Activated T-helper 1 cell treated with Interleukin-2 at 50 U/mL for 16 hours (primary cell): ENCODE data around the gene LATS2.

ENCODE experiments used
- DNase-seq: peaks from one replicate; pipeline ENCODE4 v3.0.0-alpha.2; 2020; ENCODE audit warnings: low read depth

The LATS2 gene

DNA sequence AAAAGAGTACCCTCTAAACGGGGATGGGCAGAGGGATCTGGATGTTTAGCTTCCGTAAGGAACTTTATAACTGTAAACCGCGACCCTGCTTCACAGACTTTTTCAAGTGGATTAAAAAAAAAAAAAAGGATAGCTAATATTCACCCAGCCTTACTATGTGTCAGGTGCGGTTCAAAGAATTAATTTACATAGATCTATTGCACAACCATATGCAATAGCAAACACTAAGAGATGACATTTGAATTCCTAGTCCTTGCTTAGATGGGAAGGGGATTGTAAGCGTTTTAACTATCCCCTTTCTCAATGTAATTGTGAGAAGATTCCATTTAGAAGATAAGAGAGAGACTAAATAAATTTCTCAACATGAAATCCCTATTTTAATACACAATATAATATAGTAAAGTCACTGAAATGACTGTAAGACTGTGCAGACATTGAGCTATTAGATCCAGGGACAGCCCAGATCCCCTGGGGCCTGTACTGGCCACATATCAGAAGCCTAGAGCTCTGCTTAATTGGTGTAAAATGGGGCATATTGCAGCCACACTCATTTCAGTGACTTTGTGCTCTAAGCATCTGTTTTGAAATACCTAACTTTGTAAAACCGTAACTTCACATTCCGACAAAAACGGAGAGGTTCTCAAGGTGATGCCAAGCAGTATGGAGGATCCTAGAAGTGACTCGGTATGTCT, 13.6 kb downstream of the LATS2 start:
- DNase-seq, result no peak

DNA sequence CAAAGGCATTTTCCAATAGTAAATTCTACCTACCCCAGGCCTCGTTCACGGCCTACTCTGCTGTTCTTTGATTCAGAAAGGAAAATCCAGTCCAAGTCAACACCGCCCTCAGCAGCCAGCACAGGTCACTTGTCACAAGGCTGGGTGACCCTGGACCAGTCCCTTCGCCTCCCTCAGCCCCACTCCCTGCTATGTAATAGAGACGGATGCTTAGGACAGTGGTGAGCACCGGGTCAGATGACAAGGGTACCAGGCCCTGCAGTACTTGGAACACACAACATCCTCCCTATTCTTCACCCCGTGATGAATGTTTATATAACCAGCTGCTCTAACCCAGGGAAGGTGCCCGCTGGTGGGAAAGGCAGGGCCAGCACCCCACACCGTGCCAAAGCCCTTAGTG, 14.3 kb downstream of the LATS2 start:
- DNase-seq, result no peak

GRCh38 chr13:21046203-21046602, 15.2 kb downstream of the LATS2 start:
- DNase-seq, result no peak

DNA sequence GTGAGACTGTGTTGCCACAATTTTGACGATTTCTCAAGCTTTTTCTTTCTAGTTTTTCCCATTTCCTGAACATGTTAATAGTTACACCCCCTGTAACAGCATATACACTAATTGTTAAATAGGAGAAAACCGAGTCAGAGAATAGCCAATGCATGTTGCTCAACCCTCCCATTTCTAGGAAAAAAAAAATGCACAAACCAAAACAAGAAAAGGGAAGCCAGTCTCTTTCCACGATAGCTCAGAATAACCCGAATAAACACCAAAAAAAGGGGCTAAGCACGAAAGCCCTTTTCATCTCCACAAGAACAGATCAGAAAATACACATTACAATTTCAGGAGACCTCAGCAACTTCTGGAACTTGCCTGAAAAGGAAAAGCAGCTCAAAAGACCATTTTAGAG, 16.3 kb downstream of the LATS2 start:
- DNase-seq, result no peak

DNA sequence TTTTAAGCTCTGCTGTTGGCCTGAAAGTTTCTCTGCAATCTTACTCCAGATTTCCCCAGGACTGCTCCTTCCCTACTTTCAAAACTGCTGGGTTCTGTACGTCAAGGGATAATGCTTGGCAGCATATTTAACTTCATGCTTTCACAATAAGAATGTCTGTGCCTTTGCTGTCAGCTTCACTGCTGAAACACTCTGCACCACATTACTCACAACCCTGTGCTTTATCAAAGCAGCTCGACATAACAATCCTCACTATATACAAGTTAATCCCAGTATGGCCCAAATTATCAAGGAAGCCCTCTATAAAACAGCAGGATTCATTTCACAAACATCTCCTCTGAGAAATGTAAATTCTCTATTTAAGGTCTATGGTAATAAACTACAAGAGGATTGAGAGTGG, 17.5 kb downstream of the LATS2 start:
- no peak for DNase-seq

DNA sequence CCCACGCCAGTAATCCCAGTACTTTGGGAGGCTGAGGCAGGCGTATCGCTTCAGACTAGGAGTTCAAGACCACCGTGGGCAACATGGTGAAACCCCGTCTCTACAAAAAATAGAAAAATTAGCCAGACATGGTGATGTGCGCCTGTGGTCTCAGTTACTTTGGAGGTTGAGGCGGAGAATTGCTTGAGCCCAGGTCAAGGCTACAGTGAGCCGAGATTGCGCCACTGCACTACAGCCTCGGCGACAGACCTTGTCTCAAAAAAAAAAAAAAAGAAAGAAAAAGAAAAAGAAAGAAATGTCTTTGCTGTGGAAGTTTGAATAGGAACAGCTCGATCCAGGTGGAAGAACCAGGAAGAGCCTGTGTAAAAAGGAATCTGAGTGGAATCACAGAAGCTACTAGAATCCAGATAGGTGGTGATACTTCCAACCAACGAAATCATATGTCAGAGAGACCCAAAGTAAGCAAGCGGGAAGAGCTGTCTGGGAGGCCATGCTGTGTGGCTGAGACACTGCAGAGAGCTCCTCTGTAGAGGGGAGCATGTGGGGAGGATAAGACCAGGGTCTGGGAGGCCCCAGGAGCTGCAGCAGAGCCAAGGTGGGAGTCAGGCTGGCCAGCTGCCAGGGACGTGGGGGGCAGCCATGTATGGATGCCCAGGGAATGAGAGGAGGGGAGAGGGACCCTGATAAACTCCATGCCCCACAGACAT, 21.1 kb downstream of the LATS2 start:
- no peak for DNase-seq

DNA sequence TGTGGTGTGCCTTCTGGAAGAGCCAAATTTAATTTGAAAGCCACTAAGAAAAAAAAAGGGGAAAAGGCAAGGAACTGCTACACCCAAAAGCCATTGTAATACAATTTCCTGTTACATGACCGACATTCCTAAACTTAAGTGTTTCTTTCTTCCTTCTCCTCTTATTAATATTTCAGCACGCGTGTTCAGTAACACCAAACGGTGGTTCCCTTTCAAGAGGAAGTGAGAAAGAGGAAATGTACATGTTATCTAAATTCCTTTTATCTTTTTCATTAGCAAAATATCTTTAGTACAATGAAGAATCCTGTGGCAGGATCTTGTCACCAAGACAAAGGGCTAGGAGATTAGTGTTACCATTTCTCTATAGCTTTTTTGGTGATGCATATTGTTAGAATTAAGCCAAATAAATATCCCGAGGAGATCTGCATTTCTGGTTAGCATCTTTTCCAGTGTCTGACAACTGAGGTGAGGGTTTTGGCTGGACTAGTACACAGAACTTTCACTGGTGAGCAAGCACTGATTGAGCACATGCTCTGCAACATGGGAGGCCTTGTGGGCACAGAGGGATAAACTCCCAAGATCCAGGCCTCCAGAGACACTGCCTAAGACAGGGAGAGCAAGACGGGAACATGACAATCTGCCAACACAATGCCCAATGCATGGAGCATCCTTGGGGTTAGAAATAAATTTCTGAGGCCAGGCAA, 22.1 kb downstream of the LATS2 start:
- no peak for DNase-seq

GRCh38 chr13:21037656-21038055, 23.7 kb downstream of the LATS2 start:
- no peak for DNase-seq

DNA sequence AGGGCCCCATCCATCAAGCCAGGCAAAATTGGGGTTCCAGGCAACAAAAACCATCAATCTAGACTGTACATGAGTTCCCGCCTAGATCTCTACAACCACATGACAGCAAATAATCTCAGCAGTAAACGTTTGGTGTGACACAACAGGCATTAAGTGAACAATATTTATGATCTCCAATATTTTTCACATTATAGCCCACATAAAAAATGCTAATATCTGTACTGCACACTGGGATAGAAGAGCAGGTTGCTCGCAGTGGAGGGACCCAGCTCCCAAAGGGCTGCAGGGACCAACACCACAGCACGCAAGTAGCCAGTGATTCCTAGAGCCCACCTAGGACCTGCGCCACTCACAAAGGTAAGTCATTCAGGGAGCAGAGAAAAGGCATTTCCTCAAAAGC, 25.9 kb downstream of the LATS2 start:
- no peak for DNase-seq

DNA sequence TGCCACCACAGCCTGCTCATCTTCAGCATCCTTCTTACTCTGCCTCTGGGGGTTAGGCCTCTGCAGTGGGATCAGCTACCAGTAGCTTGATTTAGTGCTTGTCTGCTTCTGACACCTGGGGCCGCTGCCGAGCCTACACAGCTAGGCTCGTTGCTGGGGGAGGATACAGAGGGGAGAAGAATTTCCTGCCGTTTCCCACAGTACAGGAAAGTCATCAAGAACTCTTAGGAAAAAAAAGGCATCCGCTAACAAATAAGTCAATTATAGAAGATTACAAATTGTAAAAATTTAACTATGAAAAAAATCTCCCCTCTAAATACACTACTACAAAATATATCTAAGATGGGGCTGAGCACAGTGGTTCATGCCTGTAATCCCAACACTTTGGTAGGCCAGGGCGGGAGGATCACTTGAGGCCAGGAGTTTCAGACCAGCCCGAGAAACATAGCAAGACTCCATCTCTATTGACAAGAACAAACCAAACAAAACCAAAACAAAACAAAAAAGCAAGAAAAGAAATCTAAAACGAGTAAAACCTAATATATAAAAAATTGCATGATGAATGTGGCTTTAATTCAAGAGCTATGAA, 26.7 kb downstream of the LATS2 start:
- DNase-seq, result no peak

- no peak for DNase-seq
Measured at GRCh38 chr13:21033856-21034602, 27.4 kb downstream of the LATS2 start.

GRCh38 chr13:21033212-21033840, 28.1 kb downstream of the LATS2 start:
- DNase-seq, result no peak

DNA sequence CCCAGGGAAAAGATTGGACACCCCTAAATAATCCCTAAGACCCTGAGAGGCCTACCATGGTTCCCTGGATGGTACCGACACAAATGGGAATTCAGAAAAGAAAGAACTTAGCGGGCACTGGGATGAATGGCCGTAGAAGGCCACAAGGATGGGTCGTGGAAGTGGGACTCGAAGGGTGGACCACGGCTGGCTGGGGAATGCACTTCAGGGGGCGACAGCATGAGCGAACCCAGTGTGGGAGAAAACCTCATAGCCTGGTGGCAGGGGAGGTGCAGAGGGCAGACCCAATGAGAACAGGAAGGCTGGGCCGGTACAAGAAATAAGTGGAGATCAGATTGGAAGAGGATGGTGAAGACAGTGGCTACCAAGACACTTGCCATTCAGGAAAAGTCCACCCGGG, 28.7 kb downstream of the LATS2 start:
- DNase-seq, result no peak

GRCh38 chr13:21031594-21032275, 29.7 kb downstream of the LATS2 start:
- DNase-seq, result no peak

DNA sequence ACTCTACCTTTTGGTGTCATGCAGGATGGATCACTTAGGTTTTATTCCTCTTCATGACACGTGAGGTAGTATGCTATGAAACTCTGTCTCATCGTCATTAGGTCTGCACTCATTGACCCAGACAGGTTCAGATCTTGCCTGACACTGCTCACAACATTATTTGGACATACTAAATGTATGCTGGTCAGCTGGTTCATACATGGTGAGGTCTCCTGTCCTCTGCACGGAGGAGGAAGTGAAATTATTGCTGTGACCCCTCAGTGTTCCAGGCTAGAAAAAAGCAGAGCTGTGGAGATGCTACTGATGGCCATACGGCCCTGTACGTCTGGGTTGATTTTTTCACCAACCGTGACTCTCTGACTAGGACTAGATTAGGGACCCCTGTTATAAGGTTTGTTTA, 35.8 kb downstream of the LATS2 start:
- DNase-seq, result no peak

DNA sequence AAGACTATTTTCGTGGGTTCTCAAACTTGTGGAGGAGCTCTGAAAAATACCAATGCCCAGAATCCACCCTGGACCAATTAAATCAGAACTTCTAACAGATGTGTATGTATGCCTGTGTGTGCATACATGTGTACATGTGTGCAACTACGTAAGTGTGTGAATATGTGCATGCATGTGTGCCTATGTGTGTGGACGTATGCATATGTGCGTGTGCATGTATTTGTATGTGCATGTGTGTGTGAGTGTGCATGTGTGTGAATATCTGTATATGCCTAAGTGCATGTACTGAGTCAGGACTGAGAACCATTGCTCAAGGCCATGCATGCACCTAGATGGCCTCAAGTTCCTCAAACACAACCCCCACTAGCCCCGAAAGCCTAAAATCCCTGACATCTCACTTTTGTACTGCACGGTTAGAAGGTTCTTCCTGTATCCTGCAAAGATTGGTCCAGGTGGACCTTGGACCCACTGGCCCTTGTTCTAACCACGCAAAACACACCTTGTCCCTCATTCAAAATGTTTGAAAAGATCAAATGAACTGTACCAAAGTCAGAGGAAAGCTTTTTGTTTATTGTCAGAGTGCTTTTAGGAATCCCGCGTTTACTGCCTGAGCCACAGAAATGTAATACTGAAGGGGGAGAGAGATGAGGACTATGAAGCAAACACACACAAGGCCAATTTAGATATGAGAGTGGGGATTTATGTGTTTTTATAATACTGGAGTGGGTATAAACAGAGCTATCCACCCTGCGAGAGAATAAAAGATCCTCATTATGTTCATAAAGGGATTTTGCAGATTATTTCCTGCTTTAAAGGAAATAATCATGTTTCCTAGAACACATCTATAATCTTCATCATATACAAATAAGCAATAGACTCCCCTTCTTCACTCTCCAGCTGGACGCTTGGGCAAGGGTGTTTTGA, 39.1 kb downstream of the LATS2 start:
- no peak for DNase-seq

DNA sequence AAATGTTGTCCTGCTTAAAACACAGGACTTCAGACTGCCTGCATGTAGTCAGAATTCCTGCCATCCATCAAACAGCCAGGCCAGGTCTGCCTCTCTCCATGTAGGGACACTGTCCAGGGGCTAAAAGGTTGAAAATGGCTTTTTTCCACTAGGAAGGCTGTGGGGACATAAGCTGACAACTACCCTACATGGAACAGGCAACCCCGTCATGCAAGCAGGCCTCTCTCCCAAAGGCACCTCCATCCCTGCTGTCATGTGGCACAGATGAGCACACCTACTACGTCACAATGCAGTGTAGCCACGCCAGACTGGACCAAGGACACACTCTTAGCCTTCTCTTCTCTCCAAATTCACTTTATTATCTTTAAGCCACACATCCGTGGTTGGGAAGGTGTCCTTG, 40.8 kb downstream of the LATS2 start:
- DNase-seq, result no peak

DNA sequence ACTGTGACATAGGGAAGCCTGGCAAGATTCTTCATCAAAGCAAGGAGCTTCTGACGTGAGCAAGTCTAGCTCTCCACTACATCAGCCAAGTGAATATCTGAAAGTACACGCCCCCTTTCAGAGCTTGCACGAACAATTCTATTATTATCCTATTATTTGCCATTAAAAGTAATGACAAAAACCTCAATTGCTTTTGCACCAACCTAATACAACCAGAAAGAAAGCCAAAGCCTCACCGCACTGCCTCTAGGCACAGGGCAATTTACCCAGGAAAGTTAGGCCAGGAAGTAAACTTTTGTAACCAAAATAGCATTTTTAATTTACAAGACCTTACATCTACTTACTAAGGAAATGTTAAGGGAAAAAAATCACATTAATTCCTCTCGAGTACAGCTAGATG, 41.2 kb downstream of the LATS2 start:
- DNase-seq, result no peak

DNA sequence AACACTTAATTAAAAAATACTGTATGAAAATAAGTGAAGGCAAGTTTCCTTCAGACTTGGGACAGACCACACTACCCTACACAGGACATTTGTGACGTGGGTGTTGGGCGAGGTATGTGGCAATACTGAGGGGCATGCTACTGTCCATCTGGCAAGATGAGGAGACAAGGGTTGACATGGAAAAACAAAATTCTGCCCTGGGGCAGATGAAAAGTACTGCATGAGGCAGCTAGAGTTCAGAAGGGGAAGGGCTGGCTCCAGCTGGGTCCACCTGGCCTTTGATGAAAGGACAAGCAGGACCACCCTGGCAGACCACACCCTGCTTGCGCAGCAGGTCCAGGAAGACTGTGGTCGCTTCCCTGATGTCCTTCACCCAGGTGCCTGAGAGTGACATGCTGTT, 43.2 kb downstream of the LATS2 start:
- no peak for DNase-seq

- DNase-seq, result no peak
Measured at GRCh38 chr13:21016487-21016886, 44.9 kb downstream of the LATS2 start.
